Loucy (cell line): ENCODE measurements around the gene CNOT3.

Experiments
- H2AFZ ChIP-seq: fragments of 200-600 bp; sonication (generic); 2 replicates; pipeline ENCODE4 v1.6.0; 2016; ENCODE audit warnings: antibody characterized with exemption, mild to moderate bottlenecking, low read length, moderate library complexity
- H3F3A ChIP-seq: fragments of 200-600 bp; 2 replicates; pipeline ENCODE4 v1.6.0; 2016; ENCODE audit warnings: antibody characterized with exemption, low read depth, mild to moderate bottlenecking
- H3K27me3 ChIP-seq: fragments of 200-600 bp; sonication (generic); 2 replicates; pipeline ENCODE4 v1.6.1; 2014; ENCODE audit warnings: low read length, mild to moderate bottlenecking; ENCODE audit not compliant: insufficient read depth, poor library complexity, severe bottlenecking
- H3K36me3 ChIP-seq: fragments of 200-600 bp; sonication (generic); 2 replicates; pipeline ENCODE4 v1.6.1; 2016; ENCODE audit warnings: low read length; ENCODE audit not compliant: insufficient read depth
- H3K4me1 ChIP-seq: fragments of 200-600 bp; sonication (generic); 2 replicates; pipeline ENCODE4 v1.5.1; 2014; ENCODE audit warnings: low read length, mild to moderate bottlenecking; ENCODE audit not compliant: insufficient read depth, poor library complexity, severe bottlenecking
- H3K4me2 ChIP-seq: fragments of 200-600 bp; sonication (generic); 2 replicates; pipeline ENCODE4 v1.6.0; 2014; ENCODE audit warnings: antibody characterized with exemption, low read length, low read depth, mild to moderate bottlenecking; ENCODE audit not compliant: poor library complexity, severe bottlenecking
- H3K4me3 ChIP-seq: fragments of 200-600 bp; sonication (generic); 2 replicates; pipeline ENCODE4 v1.5.1; 2014; ENCODE audit warnings: low read length, mild to moderate bottlenecking, mixed read lengths; ENCODE audit not compliant: poor library complexity, severe bottlenecking
- H3K79me2 ChIP-seq: fragments of 200-600 bp; sonication (generic); 2 replicates; pipeline ENCODE4 v1.6.1; 2014; ENCODE audit warnings: low read length; ENCODE audit not compliant: insufficient read depth
- H3K9ac ChIP-seq: fragments of 200-600 bp; sonication (generic); 2 replicates; pipeline ENCODE4 v1.6.0; 2014; ENCODE audit warnings: mild to moderate bottlenecking, low read depth, low read length, moderate library complexity; ENCODE audit not compliant: poor library complexity, severe bottlenecking
- H3K9me2 ChIP-seq: fragments of 200-600 bp; sonication (generic); replicated peaks from 2 replicates; pipeline ENCODE4 v1.6.1; 2016; ENCODE audit warnings: low read depth, low read length, mixed read lengths
- H3K9me3 ChIP-seq: fragments of 200-600 bp; sonication (generic); 2 replicates; pipeline ENCODE4 v1.6.1; 2014; ENCODE audit warnings: mild to moderate bottlenecking, antibody characterized with exemption, low read length, low read depth; ENCODE audit not compliant: insufficient read depth
- H4K20me1 ChIP-seq: fragments of 200-600 bp; sonication (generic); 2 replicates; pipeline ENCODE4 v1.6.0; 2014; ENCODE audit warnings: antibody characterized with exemption, low read length, mild to moderate bottlenecking; ENCODE audit not compliant: insufficient read depth, poor library complexity, severe bottlenecking
- EZH2phosphoT487 ChIP-seq: fragments of 200-600 bp; IDR thresholded peaks from 2 replicates; pipeline ENCODE4 v1.6.1; 2018; ENCODE audit warnings: antibody characterized with exemption, mild to moderate bottlenecking, moderate library complexity, borderline replicate concordance
- TF ChIP-seq, protein P1 (sequence below): fragments of 200-600 bp; sonication (generic); conservative IDR thresholded peaks from 2 replicates; pipeline ENCODE4 v1.5.1; 2014; ENCODE audit warnings: mild to moderate bottlenecking, antibody characterized with exemption, low read length

The CNOT3 gene

GRCh38 chr19:54123682-54124081 lies 13.9 kb upstream of the CNOT3 start:
- Histone ChIP-seq H3K27me3 (no peaks in the 10 kb centered on the region), H3K9ac (no peak overlapping the region), H4K20me1 (no peaks in the 10 kb centered on the region), H3K79me2 (no peaks in the 10 kb centered on the region), H3K4me1 (no peaks in the 10 kb centered on the region), H3K9me3 (no peaks in the 10 kb centered on the region), H3K4me2 (no peak overlapping the region), H3K4me3 (no peak overlapping the region), H3K9me2 (no peaks in the 10 kb centered on the region), H3F3A (no peaks in the 10 kb centered on the region), H3K36me3 (peaks cover 48% of the 10 kb centered on the region; the same call in 1 of the 2 replicates), H2AFZ (no peak overlapping the region)
- TF ChIP-seq, protein P1, sequence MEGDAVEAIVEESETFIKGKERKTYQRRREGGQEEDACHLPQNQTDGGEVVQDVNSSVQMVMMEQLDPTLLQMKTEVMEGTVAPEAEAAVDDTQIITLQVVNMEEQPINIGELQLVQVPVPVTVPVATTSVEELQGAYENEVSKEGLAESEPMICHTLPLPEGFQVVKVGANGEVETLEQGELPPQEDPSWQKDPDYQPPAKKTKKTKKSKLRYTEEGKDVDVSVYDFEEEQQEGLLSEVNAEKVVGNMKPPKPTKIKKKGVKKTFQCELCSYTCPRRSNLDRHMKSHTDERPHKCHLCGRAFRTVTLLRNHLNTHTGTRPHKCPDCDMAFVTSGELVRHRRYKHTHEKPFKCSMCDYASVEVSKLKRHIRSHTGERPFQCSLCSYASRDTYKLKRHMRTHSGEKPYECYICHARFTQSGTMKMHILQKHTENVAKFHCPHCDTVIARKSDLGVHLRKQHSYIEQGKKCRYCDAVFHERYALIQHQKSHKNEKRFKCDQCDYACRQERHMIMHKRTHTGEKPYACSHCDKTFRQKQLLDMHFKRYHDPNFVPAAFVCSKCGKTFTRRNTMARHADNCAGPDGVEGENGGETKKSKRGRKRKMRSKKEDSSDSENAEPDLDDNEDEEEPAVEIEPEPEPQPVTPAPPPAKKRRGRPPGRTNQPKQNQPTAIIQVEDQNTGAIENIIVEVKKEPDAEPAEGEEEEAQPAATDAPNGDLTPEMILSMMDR: no peak
- TF ChIP-seq EZH2phosphoT487: no peak

GRCh38 chr19:54124393-54124792 lies 13.2 kb upstream of the CNOT3 start:
- Histone ChIP-seq H3K9ac (no peak overlapping the region), H3K9me3 (no peaks in the 10 kb centered on the region), H3K36me3 (peaks cover 50% of the 10 kb centered on the region; the same call in 1 of the 2 replicates), H3K4me1 (no peaks in the 10 kb centered on the region), H3K27me3 (no peaks in the 10 kb centered on the region), H3F3A (no peaks in the 10 kb centered on the region), H3K79me2 (no peaks in the 10 kb centered on the region), H3K4me3 (no peak overlapping the region), H3K4me2 (no peak overlapping the region), H3K9me2 (no peaks in the 10 kb centered on the region), H4K20me1 (no peaks in the 10 kb centered on the region), H2AFZ (no peak overlapping the region)
- TF ChIP-seq EZH2phosphoT487: no peak
- TF ChIP-seq, protein P1: no peak

- H3K9me2 ChIP-seq: no peaks in the 10 kb centered on the region
- no peak overlapping the region for H2AFZ ChIP-seq
- no peaks in the 10 kb centered on the region for H3K27me3 ChIP-seq
- no peaks in the 10 kb centered on the region for H3K9me3 ChIP-seq
- no peaks in the 10 kb centered on the region for H4K20me1 ChIP-seq
- peaks cover 54% of the 10 kb centered on the region; the same call in 1 of the 2 replicates for H3K36me3 ChIP-seq
- TF ChIP-seq, protein P1: no peak
- TF ChIP-seq EZH2phosphoT487: no peak
- no peak overlapping the region for H3K4me2 ChIP-seq
- no peaks in the 10 kb centered on the region for H3F3A ChIP-seq
- no peak overlapping the region for H3K4me3 ChIP-seq
- H3K9ac ChIP-seq: no peak overlapping the region
- no peaks in the 10 kb centered on the region for H3K79me2 ChIP-seq
- H3K4me1 ChIP-seq: no peaks in the 10 kb centered on the region
These were observed 11.8 kb upstream of the CNOT3 start for GRCh38 chr19:54125713-54126112.
